ENCODE results near the gene TRPM3. TPM values are rescaled to one million over a fixed set of nuclear protein-coding genes. Genes with fewer than 3 reads are reported as not detected.

TRPM3 gene
- total RNA-seq, 8 experiments from 2014 or later = 0.09 to 2.3 (median 1.4) TPM

- Histone ChIP-seq H3K27ac (no peak overlapping the region), H3K4me1 (replicated peaks in 1 of 2) (no peaks in the 10 kb centered on the region), H3K4me3 (no peak overlapping the region)
- no peak for ATAC-seq (replicated peaks in 6 of 8)
- in situ Hi-C loops (cut with MboI; ENCODE audit: low pct_unique_long_range_greater_than_20kb in 2 of 9, low sequenced_read_pairs in 9 of 9, unreplicated experiment in 9 of 9) = no loop called here
These were observed 30.5 kb downstream of the TRPM3 start for GRCh38 chr9:71090896-71091295.

DNA sequence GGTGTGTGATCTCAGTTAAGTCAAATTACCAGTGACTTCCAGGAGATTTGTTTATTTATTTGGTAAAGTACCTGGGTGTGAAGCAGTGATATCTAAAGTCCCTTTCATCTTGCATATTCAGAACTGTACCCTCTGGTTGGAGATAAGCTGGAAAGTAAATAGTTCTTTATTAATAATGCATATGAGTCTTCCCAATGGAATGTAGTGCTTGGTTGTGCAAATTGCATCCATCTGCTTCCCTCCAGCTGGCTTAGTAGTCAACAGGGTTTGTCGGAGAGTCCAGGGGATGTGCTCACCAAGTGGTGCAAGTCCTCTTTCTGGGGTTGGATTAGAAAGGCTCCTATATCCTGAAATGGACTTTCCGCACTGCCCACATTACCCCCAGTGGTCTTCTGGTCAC lies 42.0 kb downstream of the TRPM3 start:
- H3K4me3 ChIP-seq = no peak overlapping the region
- H3K4me1 ChIP-seq (replicated peaks in 1 of 2) = no peaks in the 10 kb centered on the region
- peak in 2 of 8 experiments; percentile 63 to 66 for ATAC-seq (replicated peaks in 6 of 8)
- no peak overlapping the region for H3K27ac ChIP-seq
- in situ Hi-C loops (cut with MboI; ENCODE audit: low pct_unique_long_range_greater_than_20kb in 2 of 9, low sequenced_read_pairs in 9 of 9, unreplicated experiment in 9 of 9) = no loop called here
- WGBS, 10 experiments = 50 to 92% (median 59%) methylated on average over 1 to 2 of the region's 2 CpGs; no CpG with 5 or more reads in 6 of the 10 experiments

DNA sequence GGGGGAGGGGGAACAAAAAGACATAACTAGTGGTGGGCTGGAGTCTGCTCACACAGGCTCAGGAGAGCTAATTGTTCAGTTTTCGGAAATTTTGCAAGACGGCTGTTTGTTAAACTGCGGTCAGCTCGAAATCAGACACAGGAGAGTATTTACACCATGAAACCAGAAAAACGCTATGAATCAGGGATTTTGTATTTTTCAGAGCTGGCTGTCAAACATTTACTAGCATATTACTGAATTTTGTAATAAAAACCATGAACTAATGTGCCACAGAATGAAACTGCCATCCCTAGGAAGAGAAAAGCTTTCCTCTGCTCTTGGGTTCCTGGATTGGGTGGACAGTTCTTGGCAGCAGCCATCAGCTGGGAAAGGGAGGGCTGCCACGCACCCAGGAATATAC lies 45.3 kb downstream of the TRPM3 start:
- no peak for ATAC-seq (replicated peaks in 6 of 8)

GRCh38 chr9:71073494-71073893 lies 47.9 kb downstream of the TRPM3 start:
- H3K27ac ChIP-seq = no peak overlapping the region
- no peak overlapping the region for H3K4me3 ChIP-seq
- 19 to 100% (median 96%) methylated on average over 1 to 2 of the region's 2 CpGs; no CpG with 5 or more reads in 1 of the 10 experiments for WGBS, 10 experiments
- H3K4me1 ChIP-seq (replicated peaks in 1 of 2) = peaks cover 0 to 6% of the 10 kb centered on the region in 2 donors
- ATAC-seq (replicated peaks in 6 of 8) = no peak
- in situ Hi-C loops (cut with MboI; ENCODE audit: low pct_unique_long_range_greater_than_20kb in 2 of 9, low sequenced_read_pairs in 9 of 9, unreplicated experiment in 9 of 9) = no loop called here

More for the DNA sequence above, 45.3 kb downstream of the TRPM3 start:
- Histone ChIP-seq H3K4me1 (replicated peaks in 1 of 2) (no peaks in the 10 kb centered on the region), H3K4me3 (no peak overlapping the region), H3K27ac (no peak overlapping the region)
- WGBS, 10 experiments = 0 to 100% (median 92%) methylated on average over 1 to 6 of the region's 6 CpGs; no CpG with 5 or more reads in 1 of the 10 experiments
- in situ Hi-C loops (cut with MboI; ENCODE audit: low pct_unique_long_range_greater_than_20kb in 2 of 9, low sequenced_read_pairs in 9 of 9, unreplicated experiment in 9 of 9) = no loop called here

DNA sequence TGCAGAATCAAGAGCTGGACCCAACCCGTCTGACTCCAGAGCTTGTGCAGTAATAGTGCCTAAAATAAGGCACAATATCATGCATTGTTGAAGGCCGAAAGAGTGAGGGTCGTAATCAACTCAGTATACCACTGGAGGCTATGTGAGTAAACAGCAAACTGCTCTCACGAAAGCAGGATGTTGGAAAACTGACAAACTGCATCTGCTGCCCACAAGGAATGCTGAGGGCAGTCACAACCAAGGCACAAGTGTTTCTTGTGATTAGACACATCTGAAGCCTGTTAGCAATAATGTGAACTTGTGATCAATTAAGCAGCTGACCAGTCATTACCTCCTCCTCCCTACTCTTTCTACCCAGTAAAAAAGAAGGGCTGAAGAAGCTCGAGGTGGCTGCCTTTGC lies 48.8 kb downstream of the TRPM3 start:
- no peak for ATAC-seq (replicated peaks in 6 of 8)
- H3K4me1 ChIP-seq (replicated peaks in 1 of 2) = peaks cover 0 to 6% of the 10 kb centered on the region in 2 donors
- 0 to 93% (median 37%) methylated on average over 1 to 5 of the region's 5 CpGs; no CpG with 5 or more reads in 2 of the 10 experiments for WGBS, 10 experiments
- no peak overlapping the region for H3K4me3 ChIP-seq
- no peak overlapping the region for H3K27ac ChIP-seq
- in situ Hi-C loops (cut with MboI; ENCODE audit: low pct_unique_long_range_greater_than_20kb in 2 of 9, low sequenced_read_pairs in 9 of 9, unreplicated experiment in 9 of 9) = no loop called here

GRCh38 chr9:71071633-71072032 lies 49.8 kb downstream of the TRPM3 start:
- no peak for ATAC-seq (replicated peaks in 6 of 8)
- in situ Hi-C loops (cut with MboI; ENCODE audit: low pct_unique_long_range_greater_than_20kb in 2 of 9, low sequenced_read_pairs in 9 of 9, unreplicated experiment in 9 of 9) = no loop called here
- H3K27ac ChIP-seq = no peak overlapping the region
- no peak overlapping the region for H3K4me3 ChIP-seq
- WGBS, 10 experiments = 86 to 100% (median 97%) methylated on average over 1 of the region's 1 CpG; no CpG with 5 or more reads in 4 of the 10 experiments
- H3K4me1 ChIP-seq (replicated peaks in 1 of 2) = peaks cover 0 to 6% of the 10 kb centered on the region in 2 donors

- Histone ChIP-seq H3K4me3 (no peak overlapping the region), H3K27ac (no peak overlapping the region), H3K4me1 (replicated peaks in 1 of 2) (no peaks in the 10 kb centered on the region)
- ATAC-seq (replicated peaks in 6 of 8) = no peak
- in situ Hi-C loops (cut with MboI; ENCODE audit: low pct_unique_long_range_greater_than_20kb in 2 of 9, low sequenced_read_pairs in 9 of 9, unreplicated experiment in 9 of 9) = no loop called here
- WGBS, 10 experiments = 0 to 100% (median 95%) methylated on average over 1 to 2 of the region's 2 CpGs; no CpG with 5 or more reads in 4 of the 10 experiments
These were observed 62.8 kb downstream of the TRPM3 start for GRCh38 chr9:71058660-71059059.

GRCh38 chr9:71052287-71052686 lies 69.1 kb downstream of the TRPM3 start:
- Histone ChIP-seq H3K27ac (no peak overlapping the region), H3K4me3 (no peak overlapping the region), H3K4me1 (replicated peaks in 1 of 2) (peaks cover 0 to 4% of the 10 kb centered on the region in 2 donors)
- 0 to 83% (median 70%) methylated on average over 1 to 4 of the region's 4 CpGs; no CpG with 5 or more reads in 1 of the 10 experiments for WGBS, 10 experiments
- ATAC-seq (replicated peaks in 6 of 8) = peak in 2 of 8 experiments; percentile 65 to 68
- in situ Hi-C loops (cut with MboI; ENCODE audit: low pct_unique_long_range_greater_than_20kb in 2 of 9, low sequenced_read_pairs in 9 of 9, unreplicated experiment in 9 of 9) = no loop called here

DNA sequence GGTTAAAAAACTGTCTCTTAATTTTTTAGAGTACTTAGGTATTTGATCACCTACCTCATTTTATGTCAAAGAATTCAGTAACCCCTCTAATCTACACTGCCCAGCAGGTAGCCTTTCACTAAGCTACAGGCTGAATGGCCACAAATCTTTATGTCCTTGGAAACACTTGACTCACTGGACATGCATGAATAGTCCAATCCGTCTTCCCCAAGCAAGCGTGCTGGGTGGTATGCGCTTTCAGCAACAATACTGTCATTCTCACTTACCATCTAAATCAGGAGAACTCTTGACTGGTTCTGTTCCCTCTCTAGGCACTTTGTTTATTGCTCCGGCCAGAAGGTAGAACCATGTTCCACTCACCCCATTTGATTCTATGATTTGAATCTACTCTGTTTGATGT lies 73.1 kb downstream of the TRPM3 start:
- peak in 4 of 8 experiments; percentile 30 to 55 (median 36) for ATAC-seq (replicated peaks in 6 of 8)
- 6 to 67% (median 35%) methylated on average over 1 to 4 of the region's 4 CpGs; no CpG with 5 or more reads in 2 of the 10 experiments for WGBS, 10 experiments
- in situ Hi-C loops (cut with MboI; ENCODE audit: low pct_unique_long_range_greater_than_20kb in 2 of 9, low sequenced_read_pairs in 9 of 9, unreplicated experiment in 9 of 9) = no loop called here
- Histone ChIP-seq H3K4me1 (replicated peaks in 1 of 2) (peaks cover 0 to 4% of the 10 kb centered on the region in 2 donors), H3K4me3 (no peak overlapping the region), H3K27ac (no peak overlapping the region)

DNA sequence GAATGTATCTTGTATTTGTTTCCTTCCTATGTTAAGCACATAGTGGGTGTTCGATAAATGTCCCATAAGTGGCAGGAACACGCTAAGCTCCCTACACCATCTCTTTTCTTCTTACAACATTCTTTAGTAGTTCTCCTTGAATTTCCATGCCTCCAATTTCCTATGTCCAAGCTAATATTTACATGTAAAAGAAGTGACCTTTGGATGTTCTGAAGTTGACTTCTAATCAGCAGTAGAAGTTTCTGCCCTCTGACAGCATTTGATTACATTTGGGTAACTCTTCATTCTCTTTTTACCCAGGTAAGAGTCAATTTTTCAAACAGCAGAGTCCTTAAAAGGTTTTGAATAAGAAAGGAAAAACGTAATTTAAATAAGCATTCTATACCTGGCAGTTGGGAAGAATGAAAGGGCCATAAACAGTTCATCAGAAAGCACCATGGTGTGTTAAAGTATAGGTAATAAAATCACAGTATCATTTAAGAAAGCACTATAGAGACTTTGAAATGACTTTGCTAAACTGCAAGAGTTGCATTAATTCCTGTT lies 78.9 kb downstream of the TRPM3 start:
- H3K4me1 ChIP-seq (replicated peaks in 1 of 2) = no peaks in the 10 kb centered on the region
- H3K4me3 ChIP-seq = no peak overlapping the region
- WGBS, 10 experiments = 0 to 92% (median 48%) methylated on average over 2 to 3 of the region's 3 CpGs; no CpG with 5 or more reads in 1 of the 10 experiments
- H3K27ac ChIP-seq = no peak overlapping the region
- no peak for ATAC-seq (replicated peaks in 6 of 8)
- in situ Hi-C loops (cut with MboI; ENCODE audit: low pct_unique_long_range_greater_than_20kb in 2 of 9, low sequenced_read_pairs in 9 of 9, unreplicated experiment in 9 of 9) = no loop called here

DNA sequence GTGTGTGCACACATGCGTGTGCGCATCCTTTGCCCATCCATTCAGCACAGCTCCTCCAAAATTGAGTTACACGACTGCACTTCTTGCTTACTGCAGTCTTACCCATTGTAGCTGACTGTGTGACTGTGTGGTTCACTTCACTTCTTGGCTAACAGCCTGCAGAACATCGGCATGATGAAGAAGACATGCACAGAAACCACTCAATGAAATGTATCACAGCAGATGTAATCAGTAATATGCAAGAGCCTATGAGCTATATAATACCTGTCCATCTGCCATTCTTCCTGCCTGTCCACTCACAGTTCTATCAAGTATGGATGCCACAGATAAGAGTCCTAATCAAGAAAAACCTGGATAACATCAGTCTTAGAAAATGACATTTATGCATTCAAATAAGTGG lies 83.9 kb downstream of the TRPM3 start:
- no peaks in the 10 kb centered on the region for H3K4me1 ChIP-seq (replicated peaks in 1 of 2)
- no peak overlapping the region for H3K27ac ChIP-seq
- ATAC-seq (replicated peaks in 6 of 8) = no peak
- no peak overlapping the region for H3K4me3 ChIP-seq
- in situ Hi-C loops (cut with MboI; ENCODE audit: low pct_unique_long_range_greater_than_20kb in 2 of 9, low sequenced_read_pairs in 9 of 9, unreplicated experiment in 9 of 9) = no loop called here
- WGBS, 10 experiments = 0 to 100% (median 60%) methylated on average over 1 to 4 of the region's 4 CpGs; no CpG with 5 or more reads in 1 of the 10 experiments

DNA sequence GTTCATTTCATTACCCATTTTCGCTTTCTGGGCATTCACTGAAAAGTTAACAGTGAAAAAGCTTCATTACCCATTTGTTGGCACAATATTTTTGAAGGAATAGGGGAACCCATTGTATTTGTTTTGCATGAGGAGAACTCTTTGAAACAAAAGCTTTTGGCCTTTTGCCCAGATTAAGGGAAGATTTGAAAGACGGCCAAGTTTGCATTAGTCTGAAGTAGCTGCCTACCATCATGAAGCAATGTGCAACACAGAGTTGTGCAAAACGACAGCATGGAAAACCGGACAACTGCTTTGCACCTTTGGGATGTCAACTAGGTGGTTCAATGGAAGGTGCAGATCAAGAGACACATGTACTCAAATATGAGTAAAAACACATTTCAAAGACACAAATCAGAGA lies 84.9 kb downstream of the TRPM3 start:
- H3K4me3 ChIP-seq = no peak overlapping the region
- no peak overlapping the region for H3K27ac ChIP-seq
- H3K4me1 ChIP-seq (replicated peaks in 1 of 2) = no peaks in the 10 kb centered on the region
- 0 to 100% (median 80%) methylated on average over 2 to 4 of the region's 4 CpGs for WGBS, 10 experiments
- in situ Hi-C loops (cut with MboI; ENCODE audit: low pct_unique_long_range_greater_than_20kb in 2 of 9, low sequenced_read_pairs in 9 of 9, unreplicated experiment in 9 of 9) = no loop called here
- peak in 1 of 8 experiments; percentile 42 for ATAC-seq (replicated peaks in 6 of 8)

GRCh38 chr9:71032779-71033178 lies 88.6 kb downstream of the TRPM3 start:
- in situ Hi-C loops (cut with MboI; ENCODE audit: low pct_unique_long_range_greater_than_20kb in 2 of 9, low sequenced_read_pairs in 9 of 9, unreplicated experiment in 9 of 9) = no loop called here
- no peaks in the 10 kb centered on the region for H3K4me1 ChIP-seq (replicated peaks in 1 of 2)
- H3K4me3 ChIP-seq = no peak overlapping the region
- no peak overlapping the region for H3K27ac ChIP-seq
- ATAC-seq (replicated peaks in 6 of 8) = no peak

DNA sequence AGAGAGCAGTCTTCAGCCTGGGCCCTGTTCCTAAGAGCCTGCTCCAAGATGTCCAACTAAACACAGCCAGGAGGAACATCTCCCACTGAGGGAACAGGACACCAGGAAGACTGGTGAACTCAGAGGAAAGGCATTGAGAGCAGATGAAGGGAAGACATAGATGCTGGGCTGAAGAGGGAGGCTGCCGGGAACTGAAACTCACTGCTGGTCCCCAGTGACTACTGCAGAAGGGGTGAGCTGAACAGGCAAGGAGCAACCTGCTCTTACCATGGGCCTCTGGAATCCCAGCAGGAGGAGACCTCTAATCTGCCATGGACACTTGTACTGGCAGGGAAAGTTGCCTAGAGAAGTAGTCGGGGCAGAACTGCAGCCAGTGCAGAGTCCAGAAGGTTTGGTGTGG lies 95.7 kb downstream of the TRPM3 start:
- in situ Hi-C loops (cut with MboI; ENCODE audit: low pct_unique_long_range_greater_than_20kb in 2 of 9, low sequenced_read_pairs in 9 of 9, unreplicated experiment in 9 of 9) = no loop called here
- 0 to 100% (median 41%) methylated on average over 1 to 2 of the region's 2 CpGs; no CpG with 5 or more reads in 6 of the 10 experiments for WGBS, 10 experiments
- H3K4me1 ChIP-seq (replicated peaks in 1 of 2) = no peaks in the 10 kb centered on the region
- H3K27ac ChIP-seq = no peak overlapping the region
- no peak for ATAC-seq (replicated peaks in 6 of 8)
- no peak overlapping the region for H3K4me3 ChIP-seq
